Stomach (tissue), 9 donors: Measurements from ENCODE around the gene SCAF4. TPM values are rescaled to one million over a fixed set of nuclear protein-coding genes. Genes with fewer than 3 reads are reported as not detected.
"Not testable (repeated sequence)": the region's sequence is repeated elsewhere in the genome, so short reads cannot be mapped to it uniquely, and the experiment has no call there.

Experiments used
- DNase-seq, 2 donors: peaks; one replicate each; pipeline versions ENCODE4 v3.0.0 to v3.0.0-alpha.2; 2013 to 2019
- H3K27ac ChIP-seq, 5 donors: fragments of 200-600 bp in 4 of 5; sonication (generic) in 4 of 5; one replicate each; pipeline ENCODE4 v1.5.1; 2013 to 2019; ENCODE audit warnings: mild to moderate bottlenecking in 1 of 5, moderate library complexity in 1 of 5
- H3K27me3 ChIP-seq, 3 donors: fragments of 200-600 bp; sonication (generic); one replicate each; pipeline ENCODE4 v1.5.1; 2017 to 2019; ENCODE audit warnings: mixed run types in 1 of 3
- H3K36me3 ChIP-seq, 4 donors: fragments of 200-600 bp; sonication (generic); 1 replicate in 3 of 4; 2 replicates in 1 of 4; pipeline ENCODE4 v1.5.1; 2016 to 2019
- H3K4me1 ChIP-seq, 4 donors: fragments of 200-600 bp; sonication (generic); one replicate each; pipeline ENCODE4 v1.5.1; 2016 to 2019
- H3K4me3 ChIP-seq, 4 donors: fragments of 200-600 bp; sonication (generic) in 3 of 4; one replicate each; pipeline ENCODE4 v1.5.1; 2016 to 2019; ENCODE audit warnings: mild to moderate bottlenecking in 1 of 4
- H3K9me3 ChIP-seq, 4 donors: fragments of 200-600 bp; sonication (generic); one replicate each; pipeline ENCODE4 v1.5.1; 2016 to 2019
- EP300 ChIP-seq: sonication (generic); formaldehyde crosslinking; IDR thresholded peaks from one replicate; pipeline ENCODE4 v1.6.1; 2017; ENCODE audit warnings: antibody characterized with exemption
- POLR2A ChIP-seq, 4 donors: fragments of 450-650 bp; IDR thresholded peaks; one replicate each; pipeline ENCODE4 v1.6.1; 2016; ENCODE audit warnings: antibody characterized with exemption in 4 of 4, control low read depth in 2 of 4, mild to moderate bottlenecking in 1 of 4, moderate library complexity in 1 of 4
- POLR2AphosphoS5 ChIP-seq, 3 donors: sonication (generic); formaldehyde crosslinking; IDR thresholded peaks; one replicate each; pipeline ENCODE4 v1.6.1; 2016; ENCODE audit warnings: antibody characterized with exemption in 3 of 3
- WGBS, 5 donors: extraction: QIAGEN DNeasy Blood & Tissue Kit in 3 of 5; methylation state at CpG; one replicate each; pipeline versions ENCODE4 v1.1.5 to v1.1.7; 2013 to 2018; 5-methylcytosine and 5-hydroxymethylcytosine counted together
- intact Hi-C: fragments of 100-400 bp; cut with DNase I; formaldehyde crosslinking; loops from one replicate; pipeline ENCODE4 v1.15.1; 2023; ENCODE audit warnings: low total_unique reads
- polyA plus RNA-seq, 3 donors: library from polyadenylated mRNA; stranded (reverse); fragments of 200-250 nt; gene quantifications; one replicate each; pipeline ENCODE4 v1.2.3, GENCODE V29; 2013
- total RNA-seq, 5 donors: library from RNA; depleted of rRNA; stranded (reverse); fragments of >200 nt; gene quantifications; one replicate each; pipeline versions ENCODE4 v1.1.0 to v1.2.3, GENCODE V29; 2014 to 2016
- TF ChIP-seq, protein P1 (sequence below), 7 experiments: fragments of 450-650 bp in 4 of 7; fragments of 200-600 bp in 3 of 7; sonication (generic) in 3 of 7; IDR thresholded peaks; one replicate each; pipeline ENCODE4 v1.5.1; 2016 to 2019; ENCODE audit warnings: antibody characterized with exemption in 7 of 7, control low read depth in 2 of 7, mild to moderate bottlenecking in 1 of 7
- donor health status: healthy with polysubstance abuse.
- donor health status: Bipolar disorder and iron deficiency.
- donor health status: healthy.

Gene SCAF4
- total and polyA plus RNA-seq, 8 donors = 5.4 to 34.4 (median 13.6) TPM

DNA sequence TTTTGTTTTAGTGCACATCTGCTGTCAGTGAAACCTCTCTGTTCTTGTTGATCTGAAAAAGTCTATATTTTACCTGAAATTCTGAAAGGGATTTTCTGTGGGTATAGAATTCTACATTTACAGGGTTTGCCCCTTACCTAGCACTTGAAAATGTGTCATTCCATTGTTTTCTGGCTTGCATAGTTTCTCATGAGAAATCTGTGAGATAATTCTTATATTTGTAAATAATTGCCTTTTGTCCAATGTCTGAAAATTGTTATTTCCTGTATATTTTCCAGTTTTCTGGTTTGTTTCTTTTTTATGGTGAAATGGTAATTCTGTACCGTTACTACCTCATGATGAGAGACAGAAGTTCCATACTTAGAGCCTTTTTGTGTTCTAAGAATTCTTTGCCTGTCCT lies 11.8 kb upstream of the SCAF4 start:
- Histone ChIP-seq H3K9me3 (peaks cover 0 to 8% (median 2%) of the 10 kb centered on the region in 4 donors), H3K4me3 (no peak overlapping the region), H3K4me1 (no peaks in the 10 kb centered on the region), H3K27ac (no peak overlapping the region), H3K36me3 (no peaks in the 10 kb centered on the region), H3K27me3 (no peaks in the 10 kb centered on the region)
- no peak for DNase-seq
- intact Hi-C loops = no loop called here
- TF ChIP-seq, protein P1, sequence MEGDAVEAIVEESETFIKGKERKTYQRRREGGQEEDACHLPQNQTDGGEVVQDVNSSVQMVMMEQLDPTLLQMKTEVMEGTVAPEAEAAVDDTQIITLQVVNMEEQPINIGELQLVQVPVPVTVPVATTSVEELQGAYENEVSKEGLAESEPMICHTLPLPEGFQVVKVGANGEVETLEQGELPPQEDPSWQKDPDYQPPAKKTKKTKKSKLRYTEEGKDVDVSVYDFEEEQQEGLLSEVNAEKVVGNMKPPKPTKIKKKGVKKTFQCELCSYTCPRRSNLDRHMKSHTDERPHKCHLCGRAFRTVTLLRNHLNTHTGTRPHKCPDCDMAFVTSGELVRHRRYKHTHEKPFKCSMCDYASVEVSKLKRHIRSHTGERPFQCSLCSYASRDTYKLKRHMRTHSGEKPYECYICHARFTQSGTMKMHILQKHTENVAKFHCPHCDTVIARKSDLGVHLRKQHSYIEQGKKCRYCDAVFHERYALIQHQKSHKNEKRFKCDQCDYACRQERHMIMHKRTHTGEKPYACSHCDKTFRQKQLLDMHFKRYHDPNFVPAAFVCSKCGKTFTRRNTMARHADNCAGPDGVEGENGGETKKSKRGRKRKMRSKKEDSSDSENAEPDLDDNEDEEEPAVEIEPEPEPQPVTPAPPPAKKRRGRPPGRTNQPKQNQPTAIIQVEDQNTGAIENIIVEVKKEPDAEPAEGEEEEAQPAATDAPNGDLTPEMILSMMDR (IDR thresholded peaks at IDR 0.05) = no peak
- no peak for TF ChIP-seq EP300
- no peak for TF ChIP-seq POLR2AphosphoS5 (IDR thresholded peaks at IDR 0.05)
- no peak for TF ChIP-seq POLR2A (IDR thresholded peaks at IDR 0.05)
- WGBS, 5 donors = 86 to 94% (median 93%) methylated on average over 1 of the region's 1 CpG

DNA sequence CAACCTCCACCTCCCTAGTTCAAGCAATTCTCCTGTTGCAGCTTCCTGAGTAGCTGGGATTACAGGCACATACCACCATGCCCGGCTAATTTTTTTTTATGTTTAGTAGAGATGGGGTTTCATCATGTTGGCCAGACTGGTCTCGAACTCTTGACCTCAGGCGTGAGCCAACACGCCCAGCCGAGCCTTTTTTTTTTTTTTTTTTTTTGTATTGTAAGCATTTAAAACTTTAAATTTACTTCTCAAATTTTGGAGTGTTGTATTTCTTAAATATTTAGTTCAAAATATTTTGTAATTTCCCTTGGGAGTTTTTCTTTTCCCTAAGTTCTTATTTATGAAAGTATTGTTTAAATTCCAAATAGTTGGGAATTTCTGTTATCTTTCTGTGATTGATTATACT lies 9.2 kb upstream of the SCAF4 start:
- Histone ChIP-seq H3K27me3 (no peaks in the 10 kb centered on the region), H3K36me3 (no peaks in the 10 kb centered on the region), H3K4me1 (no peaks in the 10 kb centered on the region), H3K4me3 (no peak overlapping the region), H3K9me3 (peaks cover 0 to 8% (median 2%) of the 10 kb centered on the region in 4 donors), H3K27ac (no peak overlapping the region)
- TF ChIP-seq EP300 = no peak
- no peak for TF ChIP-seq POLR2AphosphoS5 (IDR thresholded peaks at IDR 0.05)
- TF ChIP-seq POLR2A (IDR thresholded peaks at IDR 0.05) = no peak
- TF ChIP-seq, protein P1 (IDR thresholded peaks at IDR 0.05) = no peak
- intact Hi-C loops = no loop called here
- 80 to 95% (median 91%) methylated on average over 5 of the region's 5 CpGs for WGBS, 5 donors
- DNase-seq = no peak

DNA sequence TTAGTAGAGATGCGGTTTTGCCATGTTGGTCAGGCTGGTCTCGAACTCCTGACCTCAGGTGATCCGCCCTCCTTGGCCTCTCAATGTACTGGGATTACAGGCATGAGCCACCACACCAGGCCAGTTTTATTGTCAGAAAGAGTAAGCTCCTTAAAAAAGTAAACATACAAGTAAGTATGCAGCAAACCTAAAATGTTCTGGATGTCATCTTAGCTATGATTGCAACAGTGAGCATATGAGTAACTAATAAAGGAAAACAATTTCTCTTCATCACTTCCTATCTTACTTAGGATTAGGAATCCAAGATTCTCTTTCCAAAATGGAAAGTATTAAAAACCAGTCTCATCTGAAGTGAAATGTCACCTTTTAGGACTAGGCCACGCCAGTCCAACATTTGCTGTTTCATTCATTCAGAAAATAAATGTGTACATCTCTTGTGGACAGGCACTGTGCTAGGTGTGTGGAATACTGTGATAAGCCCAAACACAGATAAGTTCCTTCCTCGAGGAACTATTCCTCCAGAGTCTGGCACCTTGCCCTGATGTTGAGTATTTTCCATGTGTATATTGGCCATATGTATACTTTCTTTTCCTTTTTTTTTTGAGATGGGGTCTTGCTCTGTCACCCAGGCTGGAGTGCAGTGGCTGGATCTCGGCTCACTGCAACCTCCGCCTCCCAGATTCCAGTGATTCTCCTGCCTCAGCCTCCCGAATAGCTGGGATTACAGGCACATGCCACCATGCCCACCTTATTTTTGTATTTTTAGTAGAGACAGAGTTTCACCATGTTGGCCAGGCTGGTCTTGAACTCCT lies 5.9 kb upstream of the SCAF4 start:
- H3K27ac ChIP-seq, H3K27me3 ChIP-seq, intact Hi-C loops, H3K36me3 ChIP-seq, H3K4me3 ChIP-seq, DNase-seq, H3K9me3 ChIP-seq: not testable (repeated sequence)
- H3K4me1 ChIP-seq = peaks cover 5 to 13% (median 11%) of the 10 kb centered on the region in 4 donors
- 81 to 88% (median 86%) methylated on average over 8 of the region's 8 CpGs for WGBS, 5 donors

DNA sequence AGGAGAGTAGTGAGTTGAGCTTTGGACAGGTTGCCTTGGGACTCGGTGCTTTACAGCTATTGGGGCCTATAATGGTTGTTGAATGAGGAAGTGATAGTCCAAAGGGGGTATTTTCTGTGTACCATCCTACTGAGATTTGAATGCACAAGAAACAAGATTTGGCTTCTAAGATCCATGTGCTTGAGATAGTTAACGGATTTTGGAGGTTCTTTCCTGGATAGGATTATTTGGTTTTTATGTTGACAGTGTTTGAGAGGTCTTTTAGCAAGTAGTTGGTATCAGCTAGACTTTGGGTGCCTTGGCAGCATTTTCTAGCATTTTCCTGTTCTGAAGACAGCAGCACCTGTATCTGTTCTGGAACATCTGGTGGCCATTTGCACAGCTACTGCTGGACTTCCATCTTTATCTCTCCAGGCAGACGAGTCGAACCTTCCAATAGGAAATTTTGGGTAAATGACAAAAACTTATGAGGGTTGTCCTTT lies 3.6 kb upstream of the SCAF4 start:
- TF ChIP-seq POLR2A (IDR thresholded peaks at IDR 0.05) (no peak), EP300 (no peak), POLR2AphosphoS5 (IDR thresholded peaks at IDR 0.05) (no peak)
- TF ChIP-seq, protein P1 (IDR thresholded peaks at IDR 0.05) = no peak
- H3K9me3 ChIP-seq = no peaks in the 10 kb centered on the region
- H3K4me3 ChIP-seq = no peak overlapping the region
- intact Hi-C loops = no loop called here
- H3K36me3 ChIP-seq = no peaks in the 10 kb centered on the region
- 86 to 96% (median 91%) methylated on average over 4 of the region's 4 CpGs for WGBS, 5 donors
- H3K4me1 ChIP-seq = peaks cover 9 to 21% (median 18%) of the 10 kb centered on the region in 4 donors
- no peak for DNase-seq
- H3K27me3 ChIP-seq = no peaks in the 10 kb centered on the region
- H3K27ac ChIP-seq = no peak overlapping the region
